GM10248 (cell line): Measurements from ENCODE around the gene NOL4L.
"Not testable (repeated sequence)": the region's sequence is repeated elsewhere in the genome, so short reads cannot be mapped to it uniquely, and the experiment has no call there.

Experiments used
- CTCF ChIA-PET: fragments of 300-600 bp; sonication (Branson Sonifier 250); formaldehyde crosslinking; extraction: SDS; loops from one replicate; lab custom pipeline; 2021; ENCODE audit warnings: antibody characterized with exemption; lab: Yijun Ruan, JAX
- POLR2A ChIA-PET: fragments of 350-650 bp; sonication (Branson Sonifier 250); formaldehyde crosslinking; extraction: SDS; loops from one replicate; lab custom pipeline; 2020; ENCODE audit warnings: antibody characterized with exemption; lab: Yijun Ruan, JAX
- DNase-seq: peaks from one replicate; pipeline ENCODE4 v3.0.0; 2012; ENCODE audit errors: extremely low spot score
- TF ChIP-seq, protein P1 (sequence below): IDR thresholded peaks from 2 replicates; pipeline ENCODE4 v1.5.1; 2012; ENCODE audit warnings: mild to moderate bottlenecking, low read depth; ENCODE audit errors: extremely low read depth, missing control alignments, control extremely low read depth

The NOL4L gene

DNA sequence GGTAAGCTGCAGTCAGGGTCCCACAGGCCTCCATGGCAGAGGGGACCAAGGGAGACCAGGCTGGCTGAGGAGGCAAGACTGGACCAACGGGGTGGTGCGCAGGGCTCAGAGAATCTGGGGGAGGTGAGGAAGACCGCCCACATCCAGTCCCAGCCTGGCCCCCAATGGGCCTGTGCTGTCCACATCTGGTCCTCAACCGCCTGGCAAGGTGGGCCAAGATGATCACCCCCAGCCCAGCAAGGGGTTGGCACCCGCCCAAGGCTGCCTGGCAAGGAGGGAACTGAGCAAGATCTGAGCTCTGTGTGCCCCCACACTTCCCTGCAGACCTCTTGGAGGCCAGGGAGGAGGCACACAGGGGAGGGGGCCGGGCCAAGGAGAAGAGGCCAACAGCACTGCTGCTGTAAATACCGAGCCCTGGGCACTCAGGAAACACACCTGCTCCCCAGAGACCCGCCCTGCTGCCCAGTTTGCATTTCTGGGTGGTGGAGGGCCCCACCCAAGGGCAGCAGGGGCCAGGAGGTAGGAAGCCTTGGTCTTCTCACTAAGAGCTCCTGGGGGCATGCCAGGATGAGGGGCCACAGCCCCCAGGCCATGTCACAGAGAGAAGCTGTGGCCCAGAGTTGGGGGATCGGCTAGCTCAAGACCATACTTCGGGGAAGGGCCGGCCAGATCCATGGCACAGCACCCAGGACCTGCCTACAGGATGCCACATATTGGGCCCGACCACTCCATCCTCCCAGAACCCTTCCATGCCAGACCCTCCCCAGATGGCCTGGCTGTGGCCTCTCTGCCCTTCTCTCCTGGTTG lies 117.4 kb downstream of the NOL4L start:
- POLR2A ChIA-PET: no interaction called here

GRCh38 chr20:32466739-32467505 lies 118.2 kb downstream of the NOL4L start:
- POLR2A ChIA-PET: no interaction called here
- CTCF ChIA-PET: interaction anchor here (1.3 to 2.1 kb wide), 2 partner anchors 9 to 24 kb away, joined by 3 to 7 read pairs; no protein-coding TSS in a partner anchor
- no peak for DNase-seq
- TF ChIP-seq, protein P1, sequence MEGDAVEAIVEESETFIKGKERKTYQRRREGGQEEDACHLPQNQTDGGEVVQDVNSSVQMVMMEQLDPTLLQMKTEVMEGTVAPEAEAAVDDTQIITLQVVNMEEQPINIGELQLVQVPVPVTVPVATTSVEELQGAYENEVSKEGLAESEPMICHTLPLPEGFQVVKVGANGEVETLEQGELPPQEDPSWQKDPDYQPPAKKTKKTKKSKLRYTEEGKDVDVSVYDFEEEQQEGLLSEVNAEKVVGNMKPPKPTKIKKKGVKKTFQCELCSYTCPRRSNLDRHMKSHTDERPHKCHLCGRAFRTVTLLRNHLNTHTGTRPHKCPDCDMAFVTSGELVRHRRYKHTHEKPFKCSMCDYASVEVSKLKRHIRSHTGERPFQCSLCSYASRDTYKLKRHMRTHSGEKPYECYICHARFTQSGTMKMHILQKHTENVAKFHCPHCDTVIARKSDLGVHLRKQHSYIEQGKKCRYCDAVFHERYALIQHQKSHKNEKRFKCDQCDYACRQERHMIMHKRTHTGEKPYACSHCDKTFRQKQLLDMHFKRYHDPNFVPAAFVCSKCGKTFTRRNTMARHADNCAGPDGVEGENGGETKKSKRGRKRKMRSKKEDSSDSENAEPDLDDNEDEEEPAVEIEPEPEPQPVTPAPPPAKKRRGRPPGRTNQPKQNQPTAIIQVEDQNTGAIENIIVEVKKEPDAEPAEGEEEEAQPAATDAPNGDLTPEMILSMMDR: no peak

More for the DNA sequence above, 117.4 kb downstream of the NOL4L start:
- CTCF ChIA-PET: interaction anchor here (0.9 to 2.1 kb wide), 3 partner anchors 10 to 185 kb away, joined by 3 to 7 read pairs (median 4); no protein-coding TSS in a partner anchor
- no peak for DNase-seq
- TF ChIP-seq, protein P1: no peak

GRCh38 chr20:32465901-32466675 lies 119.0 kb downstream of the NOL4L start:
- POLR2A ChIA-PET, DNase-seq: not testable (repeated sequence)
- CTCF ChIA-PET: interaction anchor here (1.1 to 1.3 kb wide), 2 partner anchors 10 to 24 kb away, joined by 3 to 7 read pairs; no protein-coding TSS in a partner anchor

- TF ChIP-seq, protein P1: no peak
- CTCF ChIA-PET: interaction anchor here (1.1 to 1.3 kb wide), 3 partner anchors 9 to 91 kb away, joined by 3 to 7 read pairs (median 3); no protein-coding TSS in a partner anchor
- DNase-seq: no peak
- POLR2A ChIA-PET: no interaction called here
Observed at GRCh38 chr20:32465092-32465900, 119.8 kb downstream of the NOL4L start.

DNA sequence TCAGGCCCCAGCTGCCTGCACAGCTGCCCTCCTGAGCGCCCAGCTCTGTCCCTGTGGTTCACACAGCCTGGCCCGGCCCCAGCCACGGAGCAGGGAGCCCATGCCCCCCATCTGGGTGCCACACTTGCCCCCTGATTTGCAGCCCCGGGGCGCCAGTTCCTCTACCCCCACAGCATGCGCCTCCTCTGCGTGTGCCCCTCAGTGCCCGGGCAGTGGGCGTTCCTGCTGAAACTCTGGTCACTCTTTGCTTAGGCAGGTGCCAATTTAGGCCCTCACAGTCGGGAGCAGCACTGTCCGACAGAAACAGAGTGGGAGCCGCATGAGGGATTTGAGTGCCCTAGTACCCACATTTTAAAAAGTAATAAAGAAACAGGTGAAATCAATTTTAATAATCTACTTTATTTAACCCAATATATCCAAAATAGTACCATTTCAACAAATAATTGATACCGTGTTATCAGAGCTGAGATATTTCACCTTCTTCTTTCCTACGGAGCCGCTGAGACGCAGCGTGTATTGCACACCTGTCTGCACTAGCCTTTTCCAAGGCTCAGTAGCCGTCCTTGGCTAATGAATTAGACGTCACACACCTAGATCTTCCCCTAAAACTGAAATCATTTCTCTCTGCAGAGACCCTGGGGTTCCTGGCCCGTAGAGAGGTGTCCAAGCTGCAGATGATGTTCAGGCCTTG lies 120.6 kb downstream of the NOL4L start:
- TF ChIP-seq, protein P1: no peak
- no peak for DNase-seq
- CTCF ChIA-PET: interaction anchor here (1.2 kb wide), 1 partner anchor 92 kb away, joined by 3 read pairs; no protein-coding TSS in a partner anchor
- POLR2A ChIA-PET: no interaction called here
